BLaER1 treated with 17β-estradiol and CSF1 and Interleukin-3, amounts not matched to agents 10 nM and 100 nM (cell line): ENCODE measurements around the gene NAA35.
"Not testable (repeated sequence)": the region's sequence is repeated elsewhere in the genome, so short reads cannot be mapped to it uniquely, and the experiment has no call there.

Experiments
- H3K27ac ChIP-seq, 11 experiments: shearing (Covaris generic); formaldehyde crosslinking; 2 replicates each; pipeline ENCODE4 v1.8.1; 2022
- H3K27me3 ChIP-seq, 11 experiments: shearing (Covaris generic); formaldehyde crosslinking; 2 replicates each; pipeline ENCODE4 v1.8.1; 2022
- H3K36me3 ChIP-seq, 11 experiments: shearing (Covaris generic); formaldehyde crosslinking; 2 replicates each; pipeline ENCODE4 v1.8.1; 2022
- H3K4me1 ChIP-seq, 10 experiments: shearing (Covaris generic); formaldehyde crosslinking; 2 replicates each; pipeline ENCODE4 v1.8.1; 2022
- H3K4me2 ChIP-seq, 11 experiments: shearing (Covaris generic); formaldehyde crosslinking; 2 replicates each; pipeline ENCODE4 v1.8.1; 2022
- H3K4me3 ChIP-seq, 10 experiments: shearing (Covaris generic); formaldehyde crosslinking; 2 replicates each; pipeline ENCODE4 v1.8.1; 2022
- H3K9ac ChIP-seq, 11 experiments: shearing (Covaris generic); formaldehyde crosslinking; 2 replicates each; pipeline ENCODE4 v1.8.1; 2022
- H3K9me3 ChIP-seq, 11 experiments: shearing (Covaris generic); formaldehyde crosslinking; replicated peaks in 1 of 11; 2 replicates each; pipeline ENCODE4 v1.8.1; 2022
- H4K20me1 ChIP-seq, 11 experiments: shearing (Covaris generic); formaldehyde crosslinking; 2 replicates each; pipeline ENCODE4 v1.8.1; 2022
- Cebpa-rat ChIP-seq, 11 experiments: shearing (Covaris generic); IDR thresholded peaks; 2 replicates each; pipeline ENCODE4 v1.8.1; 2022

Gene NAA35

GRCh38 chr9:85909390-85909789 lies 31.6 kb upstream of the NAA35 start:
- Histone ChIP-seq H3K9me3 (no peaks in the 10 kb centered on the region), H3K36me3 (no peaks in the 10 kb centered on the region), H3K27me3 (no peaks in the 10 kb centered on the region), H3K9ac (no peak overlapping the region), H3K4me2 (peak overlapping the region in 4 of 11 experiments; percentile 10 to 47 (median 26); a peak in 5 of 22 replicates), H3K4me3 (no peak overlapping the region), H4K20me1 (no peaks in the 10 kb centered on the region), H3K4me1 (peaks cover 1 to 16% (median 6%) of the 10 kb centered on the region in 10 experiments; a peak in 13 of 20 replicates), H3K27ac (no peak overlapping the region)
- TF ChIP-seq Cebpa-rat (IDR thresholded peaks at IDR 0.05) = no peak

- H3K9ac ChIP-seq = no peak overlapping the region
- no peaks in the 10 kb centered on the region for H3K36me3 ChIP-seq
- no peak overlapping the region for H3K4me3 ChIP-seq
- TF ChIP-seq Cebpa-rat (IDR thresholded peaks at IDR 0.05) = no peak
- H4K20me1 ChIP-seq = no peaks in the 10 kb centered on the region
- H3K27ac ChIP-seq = peak overlapping the region in 5 of 11 experiments; percentile 3 to 32 (median 12); a peak in 5 of 22 replicates
- peaks cover 3 to 20% (median 6%) of the 10 kb centered on the region in 10 experiments; a peak in 13 of 20 replicates for H3K4me1 ChIP-seq
- peak overlapping the region; percentile 10 to 36 (median 17); a peak in 10 of 22 replicates for H3K4me2 ChIP-seq
- peaks cover 0 to 13% (median 0%) of the 10 kb centered on the region in 11 experiments; a peak in 2 of 22 replicates for H3K9me3 ChIP-seq
- H3K27me3 ChIP-seq = no peaks in the 10 kb centered on the region
Observed at GRCh38 chr9:85914108-85914507, 26.8 kb upstream of the NAA35 start.

- no peaks in the 10 kb centered on the region for H3K27me3 ChIP-seq
- H3K36me3 ChIP-seq = no peaks in the 10 kb centered on the region
- H4K20me1 ChIP-seq = no peaks in the 10 kb centered on the region
- H3K4me3 ChIP-seq = no peak overlapping the region
- H3K9ac ChIP-seq = no peak overlapping the region
- no peak overlapping the region for H3K27ac ChIP-seq
- peaks cover 0 to 13% (median 0%) of the 10 kb centered on the region in 11 experiments; a peak in 2 of 22 replicates for H3K9me3 ChIP-seq
- peaks cover 0 to 17% (median 6%) of the 10 kb centered on the region in 10 experiments; a peak in 11 of 20 replicates for H3K4me1 ChIP-seq
- H3K4me2 ChIP-seq = no peak overlapping the region
- TF ChIP-seq Cebpa-rat (IDR thresholded peaks at IDR 0.05) = no peak
Observed at GRCh38 chr9:85917756-85918155, 23.2 kb upstream of the NAA35 start.

GRCh38 chr9:85925493-85925892 lies 15.5 kb upstream of the NAA35 start:
- Histone ChIP-seq H3K36me3 (no peaks in the 10 kb centered on the region), H3K4me1 (no peaks in the 10 kb centered on the region), H4K20me1 (no peaks in the 10 kb centered on the region), H3K4me2 (no peak overlapping the region), H3K4me3 (no peak overlapping the region), H3K9me3 (no peaks in the 10 kb centered on the region), H3K27ac (no peak overlapping the region), H3K9ac (no peak overlapping the region), H3K27me3 (no peaks in the 10 kb centered on the region)
- TF ChIP-seq Cebpa-rat (IDR thresholded peaks at IDR 0.05) = no peak

GRCh38 chr9:85927076-85927475 lies 13.9 kb upstream of the NAA35 start:
- H3K4me3 ChIP-seq = no peak overlapping the region
- TF ChIP-seq Cebpa-rat (IDR thresholded peaks at IDR 0.05) = no peak
- no peaks in the 10 kb centered on the region for H3K9me3 ChIP-seq
- no peak overlapping the region for H3K27ac ChIP-seq
- H3K36me3 ChIP-seq = no peaks in the 10 kb centered on the region
- H3K9ac ChIP-seq = no peak overlapping the region
- H3K4me2 ChIP-seq = no peak overlapping the region
- H3K27me3 ChIP-seq = no peaks in the 10 kb centered on the region
- no peaks in the 10 kb centered on the region for H3K4me1 ChIP-seq
- H4K20me1 ChIP-seq = no peaks in the 10 kb centered on the region

- Histone ChIP-seq H3K27ac (no peak overlapping the region), H3K4me3 (no peak overlapping the region), H4K20me1 (no peaks in the 10 kb centered on the region), H3K4me2 (no peak overlapping the region), H3K4me1 (no peaks in the 10 kb centered on the region), H3K9me3 (no peaks in the 10 kb centered on the region), H3K27me3 (no peaks in the 10 kb centered on the region), H3K36me3 (no peaks in the 10 kb centered on the region), H3K9ac (no peak overlapping the region)
- TF ChIP-seq Cebpa-rat (IDR thresholded peaks at IDR 0.05) = no peak
Observed at GRCh38 chr9:85931495-85931894, 9.5 kb upstream of the NAA35 start.

GRCh38 chr9:85935950-85936349 lies 5.0 kb upstream of the NAA35 start:
- H3K36me3 ChIP-seq, H3K9me3 ChIP-seq, H3K27ac ChIP-seq, H4K20me1 ChIP-seq, H3K27me3 ChIP-seq, H3K4me3 ChIP-seq, H3K9ac ChIP-seq, H3K4me2 ChIP-seq: not testable (repeated sequence)
- H3K4me1 ChIP-seq = peaks cover 0 to 11% (median 7%) of the 10 kb centered on the region in 10 experiments; a peak in 10 of 20 replicates

GRCh38 chr9:85940275-85940831 lies 593 bp upstream of the NAA35 start:
- peaks cover 0 to 5% (median 0%) of the 10 kb centered on the region in 11 experiments; a peak in 1 of 22 replicates for H3K9me3 ChIP-seq
- H3K27ac ChIP-seq = peak overlapping the region in 10 of 11 experiments; percentile 19 to 95 (median 80); a peak in 16 of 22 replicates
- peaks cover 24 to 31% (median 29%) of the 10 kb centered on the region in 11 experiments for H3K36me3 ChIP-seq
- no peaks in the 10 kb centered on the region for H3K27me3 ChIP-seq
- H3K4me1 ChIP-seq = peaks cover 29 to 47% (median 40%) of the 10 kb centered on the region in 10 experiments
- H3K4me2 ChIP-seq = peak overlapping the region; percentile 56 to 79 (median 66)
- no peak for TF ChIP-seq Cebpa-rat (IDR thresholded peaks at IDR 0.05)
- peak overlapping the region; percentile 44 to 100 (median 90) for H3K4me3 ChIP-seq
- H4K20me1 ChIP-seq = peaks cover 0 to 40% (median 30%) of the 10 kb centered on the region in 11 experiments; a peak in 14 of 22 replicates
- H3K9ac ChIP-seq = peak overlapping the region in 8 of 11 experiments; percentile 50 to 96 (median 89); a peak in 15 of 22 replicates

GRCh38 chr9:85941622-85941940 lies 635 bp downstream of the NAA35 start:
- Histone ChIP-seq H3K4me1 (peaks cover 29 to 50% (median 41%) of the 10 kb centered on the region in 10 experiments), H3K36me3 (peaks cover 37 to 43% (median 41%) of the 10 kb centered on the region in 11 experiments), H3K4me3 (peak overlapping the region; percentile 81 to 100 (median 93)), H3K27ac (peak overlapping the region; percentile 83 to 95 (median 89)), H3K9ac (peak overlapping the region; percentile 89 to 96 (median 93)), H3K27me3 (no peaks in the 10 kb centered on the region), H3K9me3 (peaks cover 0 to 5% (median 0%) of the 10 kb centered on the region in 11 experiments; a peak in 1 of 22 replicates), H3K4me2 (peak overlapping the region; percentile 75 to 94 (median 86)), H4K20me1 (peaks cover 0 to 52% (median 42%) of the 10 kb centered on the region in 11 experiments; a peak in 15 of 22 replicates)
- TF ChIP-seq Cebpa-rat (IDR thresholded peaks at IDR 0.05) = no peak
